HG03432 (cell line): Measurements from ENCODE around the gene CGNL1.

ENCODE experiments used
- ATAC-seq: cut with Tn5 transposase; IDR thresholded peaks from one replicate; pipeline ENCODE4 v1.9.1; 2021; ENCODE audit warnings: mild to moderate bottlenecking, moderate library complexity; ENCODE audit not compliant: unreplicated experiment

CGNL1 gene

GRCh38 chr15:57589754-57590153, 213.4 kb downstream of the CGNL1 start:
- no peak for ATAC-seq

GRCh38 chr15:57591237-57591821, 215.0 kb downstream of the CGNL1 start:
- ATAC-seq: no peak

- ATAC-seq: no peak
These were observed 215.6 kb downstream of the CGNL1 start, which contains the start of gene MYZAP for GRCh38 chr15:57591822-57592367. Gene MYZAP, plus strand, starts transcription at chr15:57591904. Its CDS starts 131 bp downstream, at chr15:57592035.

GRCh38 chr15:57592426-57592825, 216.1 kb downstream of the CGNL1 start:
- ATAC-seq: no peak

- ATAC-seq: no peak
These were observed 216.6 kb downstream of the CGNL1 start for GRCh38 chr15:57592836-57593420.

- no peak for ATAC-seq
These were observed 218.2 kb downstream of the CGNL1 start for GRCh38 chr15:57594479-57594878.

GRCh38 chr15:57595011-57595866, 218.9 kb downstream of the CGNL1 start:
- no peak for ATAC-seq

GRCh38 chr15:57596301-57596855, 220.1 kb downstream of the CGNL1 start:
- no peak for ATAC-seq

GRCh38 chr15:57596978-57597377, 220.7 kb downstream of the CGNL1 start:
- ATAC-seq: no peak

- ATAC-seq: no peak
These were observed 221.1 kb downstream of the CGNL1 start for GRCh38 chr15:57597431-57597830.

- ATAC-seq: no peak
These were observed 222.0 kb downstream of the CGNL1 start for GRCh38 chr15:57598346-57598745.

- no peak for ATAC-seq
These were observed 223.0 kb downstream of the CGNL1 start for GRCh38 chr15:57599296-57599810.

GRCh38 chr15:57600197-57600596, 223.9 kb downstream of the CGNL1 start:
- no peak for ATAC-seq
